Measurements from ENCODE around the gene GALNT14.

The GALNT14 gene

GRCh38 chr2:31122133-31122532, 16.1 kb downstream of the GALNT14 start:
- TF ChIP-seq GATA3 (IDR thresholded peaks at IDR 0.05; ENCODE audit: low read depth, low read length), result no peak
- no peak for TF ChIP-seq GATA2 (IDR thresholded peaks at IDR 0.05; ENCODE audit: low read depth, low read length)

GRCh38 chr2:31113765-31114164, 24.5 kb downstream of the GALNT14 start:
- TF ChIP-seq GATA3 (IDR thresholded peaks at IDR 0.05; ENCODE audit: low read depth, low read length) (no peak), GATA2 (IDR thresholded peaks at IDR 0.05; ENCODE audit: low read depth, low read length) (no peak)

- no peak for TF ChIP-seq GATA3 (IDR thresholded peaks at IDR 0.05; ENCODE audit: low read depth, low read length)
- no peak for TF ChIP-seq GATA2 (IDR thresholded peaks at IDR 0.05; ENCODE audit: low read depth, low read length)
These were observed 25.7 kb downstream of the GALNT14 start for GRCh38 chr2:31112544-31112943.

GRCh38 chr2:31110998-31111397, 27.2 kb downstream of the GALNT14 start:
- TF ChIP-seq GATA2 (IDR thresholded peaks at IDR 0.05; ENCODE audit: low read depth, low read length) (no peak), GATA3 (IDR thresholded peaks at IDR 0.05; ENCODE audit: low read depth, low read length) (no peak)

- TF ChIP-seq GATA3 (IDR thresholded peaks at IDR 0.05; ENCODE audit: low read depth, low read length), result no peak
- no peak for TF ChIP-seq GATA2 (IDR thresholded peaks at IDR 0.05; ENCODE audit: low read depth, low read length)
These were observed 27.8 kb downstream of the GALNT14 start for GRCh38 chr2:31110431-31110830.

GRCh38 chr2:31109633-31110192, 28.5 kb downstream of the GALNT14 start:
- TF ChIP-seq GATA3 (IDR thresholded peaks at IDR 0.05; ENCODE audit: low read depth, low read length) (no peak), GATA2 (IDR thresholded peaks at IDR 0.05; ENCODE audit: low read depth, low read length) (no peak)

GRCh38 chr2:31108561-31109286, 29.5 kb downstream of the GALNT14 start:
- TF ChIP-seq GATA3 (IDR thresholded peaks at IDR 0.05; ENCODE audit: low read depth, low read length) (no peak), GATA2 (IDR thresholded peaks at IDR 0.05; ENCODE audit: low read depth, low read length) (no peak)

GRCh38 chr2:31107591-31108300, 30.5 kb downstream of the GALNT14 start:
- no peak for TF ChIP-seq GATA2 (IDR thresholded peaks at IDR 0.05; ENCODE audit: low read depth, low read length)
- TF ChIP-seq GATA3 (IDR thresholded peaks at IDR 0.05; ENCODE audit: low read depth, low read length), result no peak

- no peak for TF ChIP-seq GATA3 (IDR thresholded peaks at IDR 0.05; ENCODE audit: low read depth, low read length)
- no peak for TF ChIP-seq GATA2 (IDR thresholded peaks at IDR 0.05; ENCODE audit: low read depth, low read length)
These were observed 36.5 kb downstream of the GALNT14 start for GRCh38 chr2:31101701-31102100.

GRCh38 chr2:31097962-31098613, 40.2 kb downstream of the GALNT14 start:
- TF ChIP-seq GATA3 (IDR thresholded peaks at IDR 0.05; ENCODE audit: low read depth, low read length) (no peak), GATA2 (IDR thresholded peaks at IDR 0.05; ENCODE audit: low read depth, low read length) (no peak)

- no peak for TF ChIP-seq GATA3 (IDR thresholded peaks at IDR 0.05; ENCODE audit: low read depth, low read length)
- TF ChIP-seq GATA2 (IDR thresholded peaks at IDR 0.05; ENCODE audit: low read depth, low read length), result no peak
These were observed 48.1 kb downstream of the GALNT14 start for GRCh38 chr2:31090188-31090587.

GRCh38 chr2:31089645-31090044, 48.6 kb downstream of the GALNT14 start:
- TF ChIP-seq GATA2 (IDR thresholded peaks at IDR 0.05; ENCODE audit: low read depth, low read length), result no peak
- TF ChIP-seq GATA3 (IDR thresholded peaks at IDR 0.05; ENCODE audit: low read depth, low read length), result no peak

GRCh38 chr2:31088504-31089195, 49.6 kb downstream of the GALNT14 start:
- TF ChIP-seq GATA3 (IDR thresholded peaks at IDR 0.05; ENCODE audit: low read depth, low read length), result no peak
- TF ChIP-seq GATA2 (IDR thresholded peaks at IDR 0.05; ENCODE audit: low read depth, low read length), result 0 out of 2 replicates have a peak, but pooled peaks have one; percentile 7

- TF ChIP-seq GATA3 (IDR thresholded peaks at IDR 0.05; ENCODE audit: low read depth, low read length) (no peak), GATA2 (IDR thresholded peaks at IDR 0.05; ENCODE audit: low read depth, low read length) (no peak)
These were observed 50.7 kb downstream of the GALNT14 start for GRCh38 chr2:31087491-31087890.
